OCI-LY7 (cell line): Measurements from ENCODE around the gene NME3. TPM values are rescaled to one million over a fixed set of nuclear protein-coding genes. Genes with fewer than 3 reads are reported as not detected.

Source experiments
- BruUV-seq: library from RNA; stranded (reverse); fragments of 400-500 nt; replicated peaks from 2 replicates; lab custom pipeline; 2021; lab: Mats Ljungman, UMichigan
- CTCF ChIA-PET: fragments of 300-600 bp; sonication (Branson Sonifier 250); formaldehyde crosslinking; loops from one replicate; lab custom pipeline; 2022; ENCODE audit warnings: antibody characterized with exemption; ENCODE audit not compliant: unreplicated experiment; lab: Charles Lee
- POLR2A ChIA-PET: fragments of 300-600 bp; sonication (Branson Sonifier 250); formaldehyde crosslinking; loops from one replicate; lab custom pipeline; 2022; ENCODE audit warnings: antibody characterized with exemption; lab: Charles Lee
- DNase-seq: peaks from one replicate; pipeline ENCODE4 v3.0.0-alpha.2; 2015; ENCODE audit warnings: low spot score
- H2AFZ ChIP-seq: fragments of 200-600 bp; sonication (generic), shearing (Covaris generic); 2 replicates; pipeline ENCODE4 v1.6.1; 2014; ENCODE audit warnings: mild to moderate bottlenecking, antibody characterized with exemption, low read length, moderate library complexity
- H3K27ac ChIP-seq: fragments of 200-600 bp; sonication (generic); 2 replicates; pipeline ENCODE4 v1.5.1; 2014; ENCODE audit warnings: mixed run types, low read depth, mild to moderate bottlenecking, moderate library complexity, low read length, inconsistent platforms; ENCODE audit not compliant: poor library complexity, severe bottlenecking
- H3K36me3 ChIP-seq: fragments of 200-600 bp; sonication (generic); 2 replicates; pipeline ENCODE4 v1.6.1; 2014; ENCODE audit warnings: mild to moderate bottlenecking, antibody characterized with exemption, low read length, moderate library complexity, mixed read lengths; ENCODE audit not compliant: insufficient read depth
- H3K4me1 ChIP-seq: fragments of 200-600 bp; sonication (generic); 2 replicates; pipeline ENCODE4 v1.5.1; 2014; ENCODE audit warnings: mild to moderate bottlenecking, low read length; ENCODE audit not compliant: insufficient read depth, poor library complexity, severe bottlenecking
- H3K4me2 ChIP-seq: fragments of 200-600 bp; sonication (generic); 2 replicates; pipeline ENCODE4 v1.6.1; 2014; ENCODE audit warnings: mild to moderate bottlenecking, low read length
- H3K4me3 ChIP-seq: fragments of 200-600 bp; sonication (generic); 2 replicates; pipeline ENCODE4 v1.5.1; 2014; ENCODE audit warnings: mild to moderate bottlenecking, low read depth, low read length; ENCODE audit not compliant: poor library complexity, severe bottlenecking
- H3K79me2 ChIP-seq: fragments of 200-600 bp; sonication (generic); 2 replicates; pipeline ENCODE4 v1.6.1; 2016; ENCODE audit warnings: low read depth, mild to moderate bottlenecking, low read length, moderate library complexity, mixed read lengths; ENCODE audit not compliant: insufficient read depth
- H3K9me2 ChIP-seq: fragments of 200-600 bp; sonication (generic); 2 replicates; pipeline ENCODE4 v1.6.1; 2016; ENCODE audit warnings: mild to moderate bottlenecking, low read length, mixed read lengths; ENCODE audit not compliant: insufficient read depth
- H3K9me3 ChIP-seq: fragments of 200-600 bp; sonication (generic); 2 replicates; pipeline ENCODE4 v1.6.1; 2014; ENCODE audit warnings: mild to moderate bottlenecking, mixed run types, low read length, mixed read lengths
- H4K20me1 ChIP-seq: fragments of 200-600 bp; sonication (generic); 2 replicates; pipeline ENCODE4 v1.6.1; 2014; ENCODE audit warnings: mild to moderate bottlenecking, antibody characterized with exemption, low read length, moderate library complexity, mixed read lengths; ENCODE audit not compliant: insufficient read depth
- CTCF ChIP-seq: fragments of 200-600 bp; sonication (generic); conservative IDR thresholded peaks from 2 replicates; pipeline ENCODE4 v1.5.1; 2014; ENCODE audit warnings: mild to moderate bottlenecking, antibody characterized with exemption, low read length, moderate library complexity, mixed read lengths
- EZH2phosphoT487 ChIP-seq: fragments of 200-600 bp; sonication (generic); IDR thresholded peaks from 2 replicates; pipeline ENCODE4 v1.6.1; 2018; ENCODE audit warnings: low read depth, borderline replicate concordance, mild to moderate bottlenecking, mixed run types, antibody characterized with exemption, low read length, moderate library complexity, mixed read lengths
- intact Hi-C: fragments of 100-400 bp; cut with micrococcal nuclease; formaldehyde crosslinking; loops from one replicate; pipeline ENCODE4 v1.10.0; 2022; ENCODE audit not compliant: unreplicated experiment
- total RNA-seq, 2 experiments: library from RNA; depleted of rRNA in 1 of 2; stranded (reverse); fragments of >200 nt in 1 of 2; shearing (Covaris generic) in 1 of 2; gene quantifications; 2 replicates each; pipeline ENCODE4 v1.2.3, GENCODE V29; 2014 to 2022

NME3 gene
- total RNA-seq, 2 experiments from 2014 or later: 34.8 to 54.5 TPM

- H3K36me3 ChIP-seq: peaks cover 39% of the 10 kb centered on the region; the same call in 1 of the 2 replicates
- H3K9me3 ChIP-seq: no peaks in the 10 kb centered on the region
- intact Hi-C loops: no loop called here
- H2AFZ ChIP-seq: no peak overlapping the region
- CTCF ChIA-PET: no interaction called here
- peaks cover 9% of the 10 kb centered on the region for H3K79me2 ChIP-seq
- no TSS peak for BruUV-seq
- no peaks in the 10 kb centered on the region for H3K9me2 ChIP-seq
- no peak overlapping the region for H3K4me3 ChIP-seq
- no peak overlapping the region for H3K27ac ChIP-seq
- DNase-seq: no peak
- H3K4me1 ChIP-seq: no peaks in the 10 kb centered on the region
- no peak overlapping the region for H3K4me2 ChIP-seq
- POLR2A ChIA-PET: interaction anchor here (0.9 kb wide), 1 partner anchor 38 kb away, joined by 3 read pairs; the partner anchor contains the start of gene FAHD1
- no peaks in the 10 kb centered on the region for H4K20me1 ChIP-seq
- TF ChIP-seq CTCF (no peak), EZH2phosphoT487 (no peak)
These were observed 18.3 kb upstream of the NME3 start for GRCh38 chr16:1789643-1790045.

GRCh38 chr16:1788708-1789100, 17.4 kb upstream of the NME3 start:
- Histone ChIP-seq H3K27ac (no peak overlapping the region), H3K4me3 (no peak overlapping the region), H3K4me1 (peaks cover 6% of the 10 kb centered on the region), H3K36me3 (peaks cover 39% of the 10 kb centered on the region; the same call in 1 of the 2 replicates), H3K9me3 (no peaks in the 10 kb centered on the region), H3K9me2 (no peaks in the 10 kb centered on the region), H3K4me2 (no peak overlapping the region), H4K20me1 (no peaks in the 10 kb centered on the region; the same call in 1 of the 2 replicates), H2AFZ (no peak overlapping the region), H3K79me2 (peaks cover 16% of the 10 kb centered on the region)
- POLR2A ChIA-PET: interaction anchor here (0.9 kb wide), 1 partner anchor 39 kb away, joined by 3 read pairs; the partner anchor contains the start of gene FAHD1
- intact Hi-C loops: no loop called here
- DNase-seq: no peak
- CTCF ChIA-PET: no interaction called here
- no TSS peak for BruUV-seq
- no peak for TF ChIP-seq EZH2phosphoT487
- TF ChIP-seq CTCF: no peak

GRCh38 chr16:1788095-1788707, 16.9 kb upstream of the NME3 start:
- H3K4me2 ChIP-seq: no peak overlapping the region
- no peaks in the 10 kb centered on the region for H3K9me2 ChIP-seq
- H3K9me3 ChIP-seq: no peaks in the 10 kb centered on the region
- no peak for DNase-seq
- H2AFZ ChIP-seq: no peak overlapping the region
- CTCF ChIA-PET: no interaction called here
- no TSS peak for BruUV-seq
- peaks cover 39% of the 10 kb centered on the region; the same call in 1 of the 2 replicates for H3K36me3 ChIP-seq
- no peak overlapping the region for H3K4me3 ChIP-seq
- no peak overlapping the region for H3K27ac ChIP-seq
- H3K4me1 ChIP-seq: peaks cover 6% of the 10 kb centered on the region
- H3K79me2 ChIP-seq: peaks cover 21% of the 10 kb centered on the region
- POLR2A ChIA-PET: no interaction called here
- TF ChIP-seq EZH2phosphoT487 (no peak), CTCF (no peak)
- no peaks in the 10 kb centered on the region; the same call in 1 of the 2 replicates for H4K20me1 ChIP-seq
- intact Hi-C loops: no loop called here
